Activated T-helper 1 cell treated with anti-CD3 and anti-CD28 coated beads, Interleukin-2, amount 50 U/mL, for 16 hours (primary cell): ENCODE results near the gene FBLN2.

Experiments used
- DNase-seq, 2 donors: peaks; one replicate each; pipeline ENCODE4 v3.0.0-alpha.2; 2020; ENCODE audit warnings: low read depth in 1 of 2, low spot score in 1 of 2

The FBLN2 gene

GRCh38 chr3:13659221-13659969 is 110.5 kb downstream of the FBLN2 start:
- DNase-seq = no peak

GRCh38 chr3:13660042-13660874 is 111.3 kb downstream of the FBLN2 start:
- DNase-seq = no peak

- DNase-seq = no peak
These were observed 112.2 kb downstream of the FBLN2 start for GRCh38 chr3:13661121-13661520.

GRCh38 chr3:13662238-13662847 is 113.4 kb downstream of the FBLN2 start:
- no peak for DNase-seq

- no peak for DNase-seq
These were observed 115.0 kb downstream of the FBLN2 start for GRCh38 chr3:13663781-13664535.

- DNase-seq = no peak
These were observed 116.8 kb downstream of the FBLN2 start for GRCh38 chr3:13665582-13666226.

GRCh38 chr3:13666227-13666619 is 117.3 kb downstream of the FBLN2 start:
- no peak for DNase-seq

- DNase-seq = no peak
These were observed 118.1 kb downstream of the FBLN2 start for GRCh38 chr3:13666781-13667709.

- DNase-seq = no peak
These were observed 119.2 kb downstream of the FBLN2 start for GRCh38 chr3:13668136-13668535.

- no peak for DNase-seq
These were observed 120.5 kb downstream of the FBLN2 start for GRCh38 chr3:13669457-13669856.

GRCh38 chr3:13670292-13670691 is 121.4 kb downstream of the FBLN2 start:
- no peak for DNase-seq

- DNase-seq = no peak
These were observed 122.7 kb downstream of the FBLN2 start for GRCh38 chr3:13671482-13672233.

GRCh38 chr3:13673207-13673606 is 124.3 kb downstream of the FBLN2 start:
- no peak for DNase-seq

GRCh38 chr3:13674538-13675185 is 125.7 kb downstream of the FBLN2 start:
- no peak for DNase-seq

GRCh38 chr3:13676356-13677017 is 127.6 kb downstream of the FBLN2 start:
- DNase-seq = no peak

- DNase-seq = no peak
These were observed 128.3 kb downstream of the FBLN2 start for GRCh38 chr3:13677272-13677671.

- DNase-seq = no peak
These were observed 133.0 kb downstream of the FBLN2 start for GRCh38 chr3:13681931-13682330.
